Raji (cell line): ENCODE measurements around the gene TTF1.

ENCODE experiments used
- POLR2A ChIP-seq: IDR thresholded peaks from 2 replicates; pipeline ENCODE4 v1.6.1; 2011; ENCODE audit warnings: low read depth, low read length, control low read depth; ENCODE audit not compliant: insufficient read depth

Gene TTF1

GRCh38 chr9:132354637-132355355, 51.8 kb downstream of the TTF1 start, which contains the start of gene SETX:
Gene SETX, minus strand, starts transcription at chr9:132354986. Its CDS starts 5,558 bp downstream, at chr9:132349428.
- TF ChIP-seq POLR2A = peak; percentile 90

- no peak for TF ChIP-seq POLR2A
Measured at GRCh38 chr9:132351404-132352045, 55.1 kb downstream of the TTF1 start.

GRCh38 chr9:132350861-132351315, 55.8 kb downstream of the TTF1 start:
- TF ChIP-seq POLR2A = no peak

DNA sequence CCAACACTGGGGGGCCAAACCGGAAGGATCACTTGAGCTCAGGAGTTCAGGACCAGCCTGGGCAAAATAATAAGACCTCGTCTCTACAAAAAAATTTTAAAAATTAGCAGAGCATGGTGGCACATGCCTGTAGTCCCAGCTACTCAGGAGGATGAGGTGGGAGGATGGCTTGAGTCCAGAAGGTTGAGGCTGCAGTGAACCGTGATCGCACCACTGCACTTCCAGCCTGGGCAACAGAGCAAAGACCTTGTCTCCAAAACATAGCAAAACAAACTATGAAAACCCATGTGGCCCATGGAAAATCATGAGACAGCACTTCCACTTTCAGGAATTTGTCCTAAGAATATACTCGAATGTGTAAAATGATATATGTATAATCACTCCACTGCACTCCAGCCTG, 58.0 kb downstream of the TTF1 start:
- no peak for TF ChIP-seq POLR2A

- no peak for TF ChIP-seq POLR2A
Measured at GRCh38 chr9:132346177-132346576, 60.5 kb downstream of the TTF1 start.

DNA sequence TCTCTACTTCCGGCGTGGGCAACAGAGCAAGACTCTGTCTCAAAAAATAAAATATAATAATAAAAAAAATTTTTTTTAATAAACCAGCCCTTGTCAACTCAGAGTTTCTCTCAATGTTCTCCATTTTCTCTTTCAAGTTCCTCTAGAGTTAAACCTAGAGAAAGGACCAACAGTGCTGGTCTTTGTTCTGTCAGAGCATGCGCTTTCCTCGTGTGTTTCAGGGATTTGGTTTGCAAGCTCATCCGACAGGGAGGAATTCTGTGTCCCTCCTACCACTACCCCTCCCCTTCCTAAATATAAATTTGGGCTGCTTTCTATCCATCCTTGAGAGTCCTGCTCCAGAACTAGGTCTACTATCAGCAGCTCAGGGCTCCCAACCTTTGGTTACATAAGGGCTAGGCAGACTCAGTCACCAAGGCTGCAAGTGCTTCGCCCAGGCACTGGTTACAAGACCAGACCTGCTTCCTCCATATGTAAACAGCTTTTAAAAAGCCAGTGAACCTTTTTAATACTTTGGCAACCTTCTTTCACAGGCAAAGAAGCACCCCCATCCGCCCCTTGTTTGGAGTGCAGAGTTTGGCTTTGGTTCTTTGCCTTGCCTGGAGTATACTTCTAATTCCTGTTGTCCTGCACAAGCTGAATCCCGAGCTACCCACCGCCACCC, 65.3 kb downstream of the TTF1 start:
- TF ChIP-seq POLR2A = no peak

DNA sequence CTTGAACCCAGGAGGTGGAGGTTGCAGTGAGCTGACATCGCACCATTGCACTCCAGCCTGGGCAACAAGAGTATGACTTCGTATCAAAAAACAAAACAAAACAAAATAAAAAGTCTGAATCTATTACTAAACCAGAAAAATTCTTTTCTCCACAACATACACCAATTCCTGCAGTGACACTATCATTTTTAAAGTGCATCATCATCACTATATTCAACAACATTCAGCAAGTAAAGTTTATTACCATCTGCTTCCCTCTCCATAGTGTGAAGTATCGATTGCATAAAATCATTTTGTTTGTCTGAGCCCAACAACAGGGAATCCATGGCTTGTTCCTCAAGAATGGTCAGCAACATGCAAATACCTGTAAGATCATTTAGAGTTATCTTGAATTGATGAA, 72.3 kb downstream of the TTF1 start:
- TF ChIP-seq POLR2A = no peak

DNA sequence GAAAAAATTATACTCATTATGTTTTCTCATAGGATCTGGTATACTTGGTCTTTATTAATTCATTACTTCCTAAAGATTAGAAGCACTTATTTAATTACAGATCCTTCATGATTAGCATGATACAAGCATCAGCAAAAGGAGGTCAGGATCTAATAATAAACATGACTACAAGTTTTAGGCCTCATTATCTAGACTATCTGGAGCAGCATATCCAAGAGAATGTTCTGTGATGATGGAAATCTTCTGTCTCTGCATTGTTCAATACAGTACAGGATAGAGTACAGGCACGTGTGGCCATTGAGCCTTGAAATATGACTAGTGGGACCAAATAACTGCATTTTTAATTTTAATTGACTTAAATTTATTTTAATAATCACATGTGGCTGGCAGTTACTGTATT, 73.1 kb downstream of the TTF1 start:
- no peak for TF ChIP-seq POLR2A

- no peak for TF ChIP-seq POLR2A
Measured at GRCh38 chr9:132328580-132328979, 78.1 kb downstream of the TTF1 start.

DNA sequence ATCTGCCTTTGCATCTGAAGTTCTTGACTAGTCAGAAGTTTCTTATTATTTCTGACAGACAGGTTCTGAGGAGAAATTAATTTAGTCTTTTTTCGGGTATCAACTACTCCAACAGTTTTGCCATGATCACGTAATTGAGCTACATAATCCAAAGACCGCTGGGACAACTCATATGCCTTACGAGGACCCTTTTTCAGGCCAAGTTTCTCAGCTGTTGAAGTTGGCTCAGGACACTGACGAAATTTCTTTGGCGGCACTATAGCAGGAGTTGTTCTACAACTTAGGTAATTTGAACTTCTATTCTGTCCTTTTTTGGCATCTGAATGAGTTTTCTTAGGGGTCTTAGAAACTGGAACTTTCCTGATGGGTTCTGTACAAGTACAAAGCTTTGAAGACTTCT, 79.1 kb downstream of the TTF1 start:
- TF ChIP-seq POLR2A = no peak
